Nephron progenitor cell (in vitro differentiated cells): Measurements from ENCODE around the gene ATP10A.
"Not testable (repeated sequence)": the region's sequence is repeated elsewhere in the genome, so short reads cannot be mapped to it uniquely, and the experiment has no call there.

Experiments used
- DNase-seq: peaks from one replicate; pipeline ENCODE4 v3.0.0; 2021
- H3K27ac Mint-ChIP-seq: 2 replicates; pipeline ENCODE4 v1.8.0; 2021; ENCODE audit warnings: mild to moderate bottlenecking, moderate library complexity, mixed read lengths
- H3K27me3 Mint-ChIP-seq: 2 replicates; pipeline ENCODE4 v1.8.0; 2021; ENCODE audit warnings: mild to moderate bottlenecking, low read depth, mixed read lengths; ENCODE audit not compliant: poor library complexity
- H3K36me3 Mint-ChIP-seq: 2 replicates; pipeline ENCODE4 v1.8.0; 2021; ENCODE audit warnings: low read depth, mixed read lengths
- H3K4me1 Mint-ChIP-seq: 2 replicates; pipeline ENCODE4 v1.8.0; 2021; ENCODE audit warnings: mixed read lengths
- H3K4me3 Mint-ChIP-seq: 2 replicates; pipeline ENCODE4 v1.8.0; 2021; ENCODE audit warnings: mild to moderate bottlenecking, moderate library complexity, mixed read lengths
- H3K9me3 Mint-ChIP-seq: 2 replicates; pipeline ENCODE4 v1.8.0; 2021; ENCODE audit warnings: mild to moderate bottlenecking, moderate library complexity, mixed read lengths
- CTCF ChIP-seq: fragments of 200-600 bp; sonication (generic); IDR thresholded peaks from 2 replicates; pipeline ENCODE4 v1.5.0; 2021; ENCODE audit warnings: antibody characterized with exemption

Gene ATP10A

DNA sequence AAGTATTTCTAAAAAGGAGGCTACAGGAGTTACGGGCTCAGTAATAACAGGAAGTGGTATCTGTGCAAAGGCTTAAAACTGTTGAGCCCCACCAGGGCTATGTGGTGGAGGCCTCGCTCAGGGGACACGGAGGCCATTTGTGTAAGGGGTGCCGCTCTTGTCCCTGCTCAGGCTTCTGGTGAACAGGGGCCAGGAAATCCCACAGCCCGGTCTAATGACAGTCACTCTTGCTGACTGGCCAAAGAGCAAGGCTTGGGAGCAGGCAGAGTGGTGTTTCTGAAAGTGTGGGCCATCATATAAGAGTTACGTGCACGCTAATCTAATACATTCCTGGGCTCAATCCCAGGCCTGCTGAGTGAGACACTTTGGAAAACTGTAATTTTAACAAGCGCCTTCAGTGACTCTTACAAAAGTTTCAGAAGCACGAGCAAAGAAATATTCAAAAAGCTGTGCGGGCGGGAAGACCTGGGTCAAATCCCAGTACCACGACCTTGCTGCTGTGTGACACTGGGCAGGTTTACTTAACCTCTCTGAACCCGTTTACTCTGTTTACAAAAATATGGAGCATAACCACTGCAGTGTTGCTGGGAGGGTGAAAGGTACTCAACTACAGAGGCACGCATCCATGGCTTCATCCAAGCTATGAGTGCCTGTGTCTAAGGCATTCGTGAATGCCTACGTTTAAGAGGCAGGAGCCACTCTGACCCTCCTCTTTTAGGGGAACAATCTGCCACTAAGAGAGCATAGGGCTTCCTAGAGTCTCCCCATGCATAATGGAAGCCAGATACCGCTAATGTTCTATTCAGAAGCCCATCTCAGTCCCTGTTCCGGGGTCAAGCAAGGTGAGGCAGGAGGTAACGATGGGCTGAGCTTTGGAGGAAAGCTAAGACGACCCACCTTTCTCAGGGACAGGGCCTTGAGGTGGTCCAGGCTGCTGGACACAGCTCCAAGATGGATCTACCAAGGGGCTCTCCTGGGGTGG, 2.0 kb downstream of the ATP10A start:
- Mint-ChIP-seq H3K27ac (no peak overlapping the region), H3K4me3 (peak overlapping the region; percentile 74), H3K36me3 (no peaks in the 10 kb centered on the region), H3K4me1 (peaks cover 12% of the 10 kb centered on the region), H3K9me3 (no peaks in the 10 kb centered on the region), H3K27me3 (peaks cover 74% of the 10 kb centered on the region)
- DNase-seq = no peak
- TF ChIP-seq CTCF = no peak

DNA sequence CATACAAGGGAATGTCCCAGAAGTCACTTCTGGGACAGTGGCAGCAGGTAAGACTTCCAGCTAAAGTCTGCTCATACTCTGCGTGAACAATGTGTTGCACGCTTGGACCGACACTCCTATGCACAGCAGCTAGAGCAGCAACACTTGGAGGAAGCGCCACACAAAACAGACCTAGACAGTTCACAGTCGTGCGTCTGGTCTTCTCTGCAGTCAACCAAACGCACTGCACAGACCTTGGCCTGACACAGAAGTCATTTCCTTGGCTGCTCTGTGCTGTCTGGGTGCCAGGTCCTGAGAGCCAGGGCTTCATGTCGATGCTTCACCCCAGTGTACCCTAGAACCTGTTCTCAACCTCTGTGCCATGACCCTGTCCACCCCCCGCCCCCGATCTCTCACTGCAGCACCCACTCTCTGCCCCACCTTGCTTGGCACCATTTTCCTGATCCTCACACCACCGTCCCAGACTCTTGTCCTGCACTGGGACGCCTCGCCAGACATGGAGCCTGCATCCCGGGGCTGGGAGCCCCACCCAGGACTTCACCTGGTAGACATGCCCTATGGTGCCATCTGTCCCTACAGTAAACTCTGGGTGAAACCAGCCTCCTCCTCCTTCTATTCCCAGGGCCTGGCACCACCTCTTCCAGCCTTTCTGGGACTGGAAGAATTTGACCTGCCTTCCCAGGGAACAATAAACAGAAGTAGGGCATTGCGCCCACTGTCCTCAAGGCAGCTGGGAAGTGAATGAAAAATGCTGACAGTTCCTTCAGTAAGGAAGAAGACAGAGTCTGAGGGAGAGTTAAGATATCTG, 3.1 kb downstream of the ATP10A start:
- H3K27me3 Mint-ChIP-seq = peaks cover 62% of the 10 kb centered on the region
- H3K36me3 Mint-ChIP-seq = peaks cover 5% of the 10 kb centered on the region
- no peak for TF ChIP-seq CTCF
- peaks cover 12% of the 10 kb centered on the region for H3K4me1 Mint-ChIP-seq
- H3K9me3 Mint-ChIP-seq = peaks cover 6% of the 10 kb centered on the region
- DNase-seq = no peak
- H3K4me3 Mint-ChIP-seq = no peak overlapping the region
- H3K27ac Mint-ChIP-seq = no peak overlapping the region

- H3K27me3 Mint-ChIP-seq = peaks cover 53% of the 10 kb centered on the region
- no peak overlapping the region for H3K27ac Mint-ChIP-seq
- H3K9me3 Mint-ChIP-seq = peaks cover 6% of the 10 kb centered on the region
- no peak overlapping the region for H3K4me3 Mint-ChIP-seq
- no peak for TF ChIP-seq CTCF
- H3K36me3 Mint-ChIP-seq = peaks cover 5% of the 10 kb centered on the region
- no peak for DNase-seq
- peaks cover 12% of the 10 kb centered on the region for H3K4me1 Mint-ChIP-seq
These were observed 4.0 kb downstream of the ATP10A start for GRCh38 chr15:25858952-25859760.

- H3K4me3 Mint-ChIP-seq, H3K27ac Mint-ChIP-seq, DNase-seq, H3K9me3 Mint-ChIP-seq, H3K36me3 Mint-ChIP-seq: not testable (repeated sequence)
- Mint-ChIP-seq H3K27me3 (peaks cover 36% of the 10 kb centered on the region), H3K4me1 (peaks cover 12% of the 10 kb centered on the region)
These were observed 7.1 kb downstream of the ATP10A start for GRCh38 chr15:25856059-25856458.

DNA sequence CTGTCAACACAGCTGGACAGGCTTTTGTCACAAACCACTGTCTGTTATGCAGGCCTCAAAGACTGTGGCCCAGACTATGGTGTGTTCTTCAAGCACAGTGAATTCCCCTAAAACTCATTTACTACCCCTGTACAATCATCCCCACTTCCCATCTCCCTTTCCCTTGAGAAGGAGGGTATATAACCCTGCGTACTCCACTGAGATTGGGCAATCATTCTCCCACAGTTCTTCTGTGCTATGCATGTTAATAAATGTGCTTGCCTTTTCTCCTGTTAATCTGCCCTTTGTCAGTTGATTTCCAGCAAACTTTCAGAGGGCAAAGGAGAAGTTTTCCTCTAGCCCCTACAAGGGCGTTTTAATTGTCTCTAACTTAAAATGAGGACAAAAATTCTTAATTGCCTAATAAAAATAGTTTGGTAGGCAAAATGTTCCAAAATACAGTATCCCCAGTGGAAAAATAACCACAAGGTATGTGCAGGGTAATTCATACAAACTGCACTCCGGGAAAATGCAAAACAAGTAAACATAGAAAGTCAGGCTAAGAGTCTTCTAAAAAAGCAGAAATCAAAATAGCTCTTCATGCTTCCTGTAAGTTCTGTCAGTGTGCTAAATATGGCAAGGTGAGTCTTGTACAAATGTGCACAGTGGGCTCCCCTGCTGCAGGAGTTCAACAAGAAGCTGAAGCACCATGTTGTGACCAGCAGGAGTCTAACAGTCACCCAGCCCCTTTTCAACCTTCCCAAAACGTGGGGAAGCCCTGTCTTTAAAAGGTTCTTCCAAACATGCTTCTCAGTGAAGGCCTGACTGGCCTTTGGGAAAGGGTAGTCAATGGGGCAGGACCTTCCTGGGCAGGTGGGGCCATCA, 10.2 kb downstream of the ATP10A start:
- TF ChIP-seq CTCF = no peak
- Mint-ChIP-seq H3K4me3 (no peak overlapping the region), H3K27ac (no peak overlapping the region), H3K9me3 (peaks cover 6% of the 10 kb centered on the region), H3K36me3 (peaks cover 5% of the 10 kb centered on the region), H3K27me3 (peaks cover 16% of the 10 kb centered on the region), H3K4me1 (peaks cover 29% of the 10 kb centered on the region)
- DNase-seq = no peak
